Measurements from ENCODE around the gene REEP5. TPM values are rescaled to one million over a fixed set of nuclear protein-coding genes. Genes with fewer than 3 reads are reported as not detected.

Gene REEP5
- total and polyA plus RNA-seq, 2 of the 13 experiments (the other 11 are each of a cell fraction or from before 2014, with no cell fraction given) = 49.4 to 239 TPM

- TF ChIP-seq, protein P1, sequence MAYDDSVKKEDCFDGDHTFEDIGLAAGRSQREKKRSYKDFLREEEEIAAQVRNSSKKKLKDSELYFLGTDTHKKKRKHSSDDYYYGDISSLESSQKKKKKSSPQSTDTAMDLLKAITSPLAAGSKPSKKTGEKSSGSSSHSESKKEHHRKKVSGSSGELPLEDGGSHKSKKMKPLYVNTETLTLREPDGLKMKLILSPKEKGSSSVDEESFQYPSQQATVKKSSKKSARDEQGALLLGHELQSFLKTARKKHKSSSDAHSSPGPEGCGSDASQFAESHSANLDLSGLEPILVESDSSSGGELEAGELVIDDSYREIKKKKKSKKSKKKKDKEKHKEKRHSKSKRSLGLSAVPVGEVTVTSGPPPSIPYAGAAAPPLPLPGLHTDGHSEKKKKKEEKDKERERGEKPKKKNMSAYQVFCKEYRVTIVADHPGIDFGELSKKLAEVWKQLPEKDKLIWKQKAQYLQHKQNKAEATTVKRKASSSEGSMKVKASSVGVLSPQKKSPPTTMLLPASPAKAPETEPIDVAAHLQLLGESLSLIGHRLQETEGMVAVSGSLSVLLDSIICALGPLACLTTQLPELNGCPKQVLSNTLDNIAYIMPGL (CRISPR knock-in tag; IDR thresholded peaks at IDR 0.05; ENCODE audit: borderline replicate concordance in 1 of 2, low read depth in 1 of 2) = peak; percentile 55 to 87
- TF ChIP-seq KLF12 (CRISPR knock-in tag; IDR thresholded peaks at IDR 0.05; ENCODE audit: borderline replicate concordance) (peak; percentile 79; the same call in 1 of the 2 replicates), ARNTL (CRISPR knock-in tag; IDR thresholded peaks at IDR 0.05) (0 out of 2 replicates have a peak, but pooled peaks have one; percentile 46), ATF4 (CRISPR knock-in tag; IDR thresholded peaks at IDR 0.05) (peak in 1 of 2 experiments; percentile 44; a peak in 1 of 4 replicates), ZSCAN12 (CRISPR knock-in tag; IDR thresholded peaks at IDR 0.05) (peak; percentile 97), EEA1 (CRISPR knock-in tag; IDR thresholded peaks at IDR 0.05; ENCODE audit: borderline replicate concordance) (0 out of 2 replicates have a peak, but pooled peaks have one; percentile 7), PHF5A (CRISPR knock-in tag; IDR thresholded peaks at IDR 0.05; ENCODE audit: low read depth, unreplicated experiment) (peak; percentile 42), SKI (IDR thresholded peaks at IDR 0.05; ENCODE audit: partially characterized antibody) (no peak), SOX13 (IDR thresholded peaks at IDR 0.05) (no peak), SOX13 (CRISPR knock-in tag; conservative IDR thresholded peaks at IDR 0.05 in 1 of 2, IDR thresholded peaks at IDR 0.05 in 1 of 2) (no peak; a peak in 1 of 4 replicates), ZSCAN9 (CRISPR knock-in tag; IDR thresholded peaks at IDR 0.05; ENCODE audit: borderline replicate concordance) (peak; percentile 97), SP2 (CRISPR knock-in tag; IDR thresholded peaks at IDR 0.05) (peak; percentile 91), ZNF143 (CRISPR knock-in tag; IDR thresholded peaks at IDR 0.05) (peak; percentile 44; the same call in 1 of the 2 replicates), CREBL2 (CRISPR knock-in tag; IDR thresholded peaks at IDR 0.05; ENCODE audit: borderline replicate concordance) (no peak; the same call in 1 of the 2 replicates), REPIN1 (CRISPR knock-in tag; IDR thresholded peaks at IDR 0.05; ENCODE audit: borderline replicate concordance, low read depth) (peak; percentile 97), IKZF4 (CRISPR knock-in tag; IDR thresholded peaks at IDR 0.05; ENCODE audit: borderline replicate concordance, low read depth, not compliant biosample characterization) (peak; percentile 80), MLXIP (CRISPR knock-in tag; IDR thresholded peaks at IDR 0.05; ENCODE audit: borderline replicate concordance) (peak; percentile 92; the same call in 1 of the 2 replicates)
- TF ChIP-seq, protein P2, sequence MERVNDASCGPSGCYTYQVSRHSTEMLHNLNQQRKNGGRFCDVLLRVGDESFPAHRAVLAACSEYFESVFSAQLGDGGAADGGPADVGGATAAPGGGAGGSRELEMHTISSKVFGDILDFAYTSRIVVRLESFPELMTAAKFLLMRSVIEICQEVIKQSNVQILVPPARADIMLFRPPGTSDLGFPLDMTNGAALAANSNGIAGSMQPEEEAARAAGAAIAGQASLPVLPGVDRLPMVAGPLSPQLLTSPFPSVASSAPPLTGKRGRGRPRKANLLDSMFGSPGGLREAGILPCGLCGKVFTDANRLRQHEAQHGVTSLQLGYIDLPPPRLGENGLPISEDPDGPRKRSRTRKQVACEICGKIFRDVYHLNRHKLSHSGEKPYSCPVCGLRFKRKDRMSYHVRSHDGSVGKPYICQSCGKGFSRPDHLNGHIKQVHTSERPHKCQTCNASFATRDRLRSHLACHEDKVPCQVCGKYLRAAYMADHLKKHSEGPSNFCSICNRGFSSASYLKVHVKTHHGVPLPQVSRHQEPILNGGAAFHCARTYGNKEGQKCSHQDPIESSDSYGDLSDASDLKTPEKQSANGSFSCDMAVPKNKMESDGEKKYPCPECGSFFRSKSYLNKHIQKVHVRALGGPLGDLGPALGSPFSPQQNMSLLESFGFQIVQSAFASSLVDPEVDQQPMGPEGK (CRISPR knock-in tag; IDR thresholded peaks at IDR 0.05) = peak; percentile 30; the same call in 1 of the 2 replicates
- TF ChIP-seq, protein P3, sequence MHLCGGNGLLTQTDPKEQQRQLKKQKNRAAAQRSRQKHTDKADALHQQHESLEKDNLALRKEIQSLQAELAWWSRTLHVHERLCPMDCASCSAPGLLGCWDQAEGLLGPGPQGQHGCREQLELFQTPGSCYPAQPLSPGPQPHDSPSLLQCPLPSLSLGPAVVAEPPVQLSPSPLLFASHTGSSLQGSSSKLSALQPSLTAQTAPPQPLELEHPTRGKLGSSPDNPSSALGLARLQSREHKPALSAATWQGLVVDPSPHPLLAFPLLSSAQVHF (CRISPR knock-in tag; IDR thresholded peaks at IDR 0.05) = peak; percentile 54; the same call in 1 of the 2 replicates
These were observed 60.9 kb downstream of the REEP5 start, which contains the start of gene SRP19 (continued) for GRCh38 chr5:112860929-112861637.
